ENCODE data around the gene NRXN3.

Gene NRXN3

GRCh38 chr14:79721399-79722084, 1551.4 kb downstream of the NRXN3 start:
- no peak overlapping the region for H3K4me3 ChIP-seq (ENCODE audit: low read length)
- H3K36me3 ChIP-seq (ENCODE audit: insufficient read depth, low read depth, low read length) = no peaks in the 10 kb centered on the region
- H3K27ac ChIP-seq (ENCODE audit: low read length) = no peak overlapping the region
- H3K4me1 ChIP-seq (ENCODE audit: insufficient read depth, low read length) = peaks cover 3% of the 10 kb centered on the region; the same call in 1 of the 2 replicates
- no peaks in the 10 kb centered on the region for H3K9me3 ChIP-seq (ENCODE audit: insufficient read depth, low read depth, low read length)
- H3K27me3 ChIP-seq (ENCODE audit: insufficient read depth, low read length) = no peaks in the 10 kb centered on the region
- H3K9ac ChIP-seq (ENCODE audit: low read depth, low read length) = no peak overlapping the region

DNA sequence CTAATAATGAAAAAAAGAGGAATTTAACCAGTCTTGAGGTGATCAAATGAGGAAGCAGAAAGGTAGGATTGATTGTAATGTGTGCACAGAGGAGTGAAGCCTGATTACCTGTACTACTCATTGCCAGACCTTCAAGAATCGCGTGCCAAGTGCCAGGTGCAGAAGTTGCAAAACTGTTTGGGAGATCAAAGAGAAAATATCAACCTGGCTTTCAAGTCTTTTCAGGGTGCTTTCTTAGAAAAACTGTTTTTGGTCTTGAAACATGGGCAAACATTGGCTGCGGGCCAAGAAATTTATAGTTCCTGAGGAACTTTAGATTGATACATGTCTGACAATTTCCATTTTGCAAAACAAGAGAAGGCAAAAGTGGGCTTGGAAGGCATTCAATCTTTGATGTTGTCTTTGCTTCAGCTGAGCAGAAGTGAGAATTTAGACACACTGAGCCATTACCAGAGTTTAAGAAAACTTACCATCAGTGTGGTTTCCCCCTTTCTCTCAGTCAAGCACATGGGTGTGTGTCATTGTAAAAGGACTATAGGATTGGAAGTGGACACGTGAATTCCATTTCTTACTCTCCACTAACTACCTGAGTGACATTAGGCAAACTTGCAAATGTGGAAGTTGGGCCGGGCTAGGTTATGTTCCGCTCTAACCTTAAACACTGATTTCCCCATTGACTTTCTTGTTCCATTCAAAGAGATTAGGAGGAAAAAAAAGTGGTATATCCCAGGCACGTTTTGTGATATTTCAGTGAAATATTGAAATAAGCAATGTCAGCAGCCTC, 1555.0 kb downstream of the NRXN3 start:
- Histone ChIP-seq H3K27me3 (ENCODE audit: insufficient read depth, low read length) (no peaks in the 10 kb centered on the region), H3K27ac (ENCODE audit: low read length) (no peak overlapping the region), H3K36me3 (ENCODE audit: insufficient read depth, low read depth, low read length) (no peaks in the 10 kb centered on the region), H3K9ac (ENCODE audit: low read depth, low read length) (no peak overlapping the region), H3K4me1 (ENCODE audit: insufficient read depth, low read length) (peaks cover 3% of the 10 kb centered on the region; the same call in 1 of the 2 replicates), H3K4me3 (ENCODE audit: low read length) (no peak overlapping the region), H3K9me3 (ENCODE audit: insufficient read depth, low read depth, low read length) (no peaks in the 10 kb centered on the region)

GRCh38 chr14:79727900-79728299, 1557.7 kb downstream of the NRXN3 start:
- no peaks in the 10 kb centered on the region for H3K27me3 ChIP-seq (ENCODE audit: insufficient read depth, low read length)
- no peak overlapping the region for H3K27ac ChIP-seq (ENCODE audit: low read length)
- H3K36me3 ChIP-seq (ENCODE audit: insufficient read depth, low read depth, low read length) = no peaks in the 10 kb centered on the region
- H3K9ac ChIP-seq (ENCODE audit: low read depth, low read length) = no peak overlapping the region
- no peaks in the 10 kb centered on the region for H3K4me1 ChIP-seq (ENCODE audit: insufficient read depth, low read length)
- no peak overlapping the region for H3K4me3 ChIP-seq (ENCODE audit: low read length)
- no peaks in the 10 kb centered on the region for H3K9me3 ChIP-seq (ENCODE audit: insufficient read depth, low read depth, low read length)

DNA sequence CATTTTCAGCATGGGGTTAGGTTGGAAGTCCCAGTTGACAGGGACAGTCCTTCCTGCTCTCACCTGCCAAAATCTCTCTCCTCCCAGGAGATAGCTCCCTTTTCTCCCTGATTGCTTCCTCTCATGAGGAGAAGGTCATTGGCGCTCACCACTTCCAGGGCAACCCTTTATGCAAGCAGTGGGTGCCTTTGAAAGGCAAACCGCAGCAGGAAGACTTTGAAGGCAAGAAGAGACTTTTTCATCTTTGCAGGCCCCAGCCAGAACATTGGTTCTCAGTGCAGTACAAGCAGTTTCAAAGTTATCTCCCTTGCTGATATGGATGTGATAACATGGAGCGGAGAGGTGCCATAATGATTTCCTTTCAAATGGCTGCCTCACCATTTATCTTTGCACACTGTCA, 1558.2 kb downstream of the NRXN3 start:
- Histone ChIP-seq H3K4me3 (ENCODE audit: low read length) (no peak overlapping the region), H3K36me3 (ENCODE audit: insufficient read depth, low read depth, low read length) (no peaks in the 10 kb centered on the region), H3K9me3 (ENCODE audit: insufficient read depth, low read depth, low read length) (no peaks in the 10 kb centered on the region), H3K27me3 (ENCODE audit: insufficient read depth, low read length) (no peaks in the 10 kb centered on the region), H3K4me1 (ENCODE audit: insufficient read depth, low read length) (no peaks in the 10 kb centered on the region), H3K27ac (ENCODE audit: low read length) (no peak overlapping the region), H3K9ac (ENCODE audit: low read depth, low read length) (no peak overlapping the region)

GRCh38 chr14:79729731-79730130, 1559.6 kb downstream of the NRXN3 start:
- H3K27ac ChIP-seq (ENCODE audit: low read length) = no peak overlapping the region
- H3K27me3 ChIP-seq (ENCODE audit: insufficient read depth, low read length) = no peaks in the 10 kb centered on the region
- H3K36me3 ChIP-seq (ENCODE audit: insufficient read depth, low read depth, low read length) = no peaks in the 10 kb centered on the region
- H3K4me3 ChIP-seq (ENCODE audit: low read length) = no peak overlapping the region
- H3K9me3 ChIP-seq (ENCODE audit: insufficient read depth, low read depth, low read length) = no peaks in the 10 kb centered on the region
- H3K4me1 ChIP-seq (ENCODE audit: insufficient read depth, low read length) = no peaks in the 10 kb centered on the region
- no peak overlapping the region for H3K9ac ChIP-seq (ENCODE audit: low read depth, low read length)

DNA sequence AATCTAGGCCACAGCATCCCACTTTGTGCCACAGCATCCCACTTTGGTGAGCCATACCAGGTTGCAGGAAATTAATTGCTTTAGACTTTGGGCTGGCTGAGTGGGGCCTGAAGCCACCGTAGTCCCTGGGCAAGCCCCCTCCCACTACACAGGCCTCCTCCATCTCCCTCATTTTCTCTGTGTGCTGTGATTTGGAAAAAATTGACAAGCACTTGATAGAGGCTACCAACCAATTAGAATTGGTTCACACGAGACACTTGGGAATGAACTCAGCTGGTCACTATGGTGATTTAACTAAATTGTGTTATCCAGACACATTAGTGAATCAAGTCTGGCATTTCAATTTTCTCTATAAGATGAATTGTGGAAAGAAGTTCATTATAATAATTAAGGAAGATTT, 1560.0 kb downstream of the NRXN3 start:
- peaks cover under 1% of the 10 kb centered on the region for H3K9me3 ChIP-seq (ENCODE audit: insufficient read depth, low read depth, low read length)
- H3K27me3 ChIP-seq (ENCODE audit: insufficient read depth, low read length) = no peaks in the 10 kb centered on the region
- H3K36me3 ChIP-seq (ENCODE audit: insufficient read depth, low read depth, low read length) = no peaks in the 10 kb centered on the region
- H3K4me3 ChIP-seq (ENCODE audit: low read length) = no peak overlapping the region
- H3K4me1 ChIP-seq (ENCODE audit: insufficient read depth, low read length) = no peaks in the 10 kb centered on the region
- H3K27ac ChIP-seq (ENCODE audit: low read length) = no peak overlapping the region
- H3K9ac ChIP-seq (ENCODE audit: low read depth, low read length) = no peak overlapping the region

DNA sequence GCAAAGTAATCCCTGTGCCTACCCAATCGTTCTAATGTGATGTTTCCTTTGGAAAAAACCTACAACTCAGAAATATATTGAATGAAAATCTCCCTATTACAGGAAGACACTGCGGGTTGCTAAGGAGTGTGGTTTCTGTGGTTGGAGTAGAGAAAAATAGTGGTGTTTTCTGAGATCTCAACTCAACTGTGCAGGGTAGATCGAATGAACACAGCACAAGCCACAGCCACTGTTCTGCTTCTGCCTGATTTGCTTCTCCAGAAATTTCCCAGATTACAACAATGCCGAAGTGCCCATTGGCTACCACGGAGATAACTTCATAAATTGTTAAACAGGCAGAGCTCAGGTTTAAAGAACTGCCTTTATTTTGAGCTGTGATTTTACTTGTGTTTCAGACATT, 1560.8 kb downstream of the NRXN3 start:
- Histone ChIP-seq H3K9ac (ENCODE audit: low read depth, low read length) (no peak overlapping the region), H3K36me3 (ENCODE audit: insufficient read depth, low read depth, low read length) (no peaks in the 10 kb centered on the region), H3K9me3 (ENCODE audit: insufficient read depth, low read depth, low read length) (peaks cover 8% of the 10 kb centered on the region), H3K27me3 (ENCODE audit: insufficient read depth, low read length) (no peaks in the 10 kb centered on the region), H3K4me1 (ENCODE audit: insufficient read depth, low read length) (no peaks in the 10 kb centered on the region), H3K27ac (ENCODE audit: low read length) (no peak overlapping the region), H3K4me3 (ENCODE audit: low read length) (no peak overlapping the region)

DNA sequence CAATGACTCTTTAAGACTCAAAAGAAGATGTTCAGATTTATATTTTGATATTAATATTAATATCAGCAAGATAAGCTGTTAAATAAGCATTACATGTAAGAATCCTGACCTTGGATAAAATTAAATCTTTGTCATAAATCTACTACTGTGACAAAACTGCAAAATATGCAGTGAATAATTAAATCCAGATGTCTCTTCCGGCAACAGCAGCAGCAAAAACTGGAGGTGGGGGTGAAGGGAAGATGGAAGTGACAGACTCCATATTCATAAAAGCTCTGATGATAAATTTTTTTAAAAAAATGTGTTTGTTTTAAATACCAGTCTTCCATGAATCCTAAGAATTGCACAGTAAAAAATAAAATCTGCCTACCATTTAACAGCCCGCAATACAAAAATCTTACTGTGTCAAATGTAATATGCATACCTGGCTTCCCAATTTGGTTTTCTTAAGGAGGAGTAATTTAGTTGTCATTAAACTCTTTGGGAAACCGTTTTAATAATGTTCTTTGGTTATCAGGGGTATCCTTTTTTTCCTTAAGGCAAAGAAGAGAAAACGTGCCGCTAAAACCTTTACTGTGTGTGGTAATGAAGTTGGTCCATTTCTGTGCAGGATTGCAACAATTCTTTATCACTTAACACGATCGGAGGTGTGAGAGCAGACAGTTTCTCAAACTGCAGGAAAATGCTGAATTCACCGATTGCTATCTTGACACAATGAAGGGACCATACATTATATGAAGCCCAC, 1562.9 kb downstream of the NRXN3 start:
- H3K36me3 ChIP-seq (ENCODE audit: insufficient read depth, low read depth, low read length) = no peaks in the 10 kb centered on the region
- H3K4me3 ChIP-seq (ENCODE audit: low read length) = no peak overlapping the region
- no peaks in the 10 kb centered on the region for H3K4me1 ChIP-seq (ENCODE audit: insufficient read depth, low read length)
- peaks cover 30% of the 10 kb centered on the region for H3K9me3 ChIP-seq (ENCODE audit: insufficient read depth, low read depth, low read length)
- H3K27me3 ChIP-seq (ENCODE audit: insufficient read depth, low read length) = no peaks in the 10 kb centered on the region
- no peak overlapping the region for H3K27ac ChIP-seq (ENCODE audit: low read length)
- no peak overlapping the region for H3K9ac ChIP-seq (ENCODE audit: low read depth, low read length)

GRCh38 chr14:79734151-79734550, 1564.0 kb downstream of the NRXN3 start:
- Histone ChIP-seq H3K9ac (ENCODE audit: low read depth, low read length) (no peak overlapping the region), H3K36me3 (ENCODE audit: insufficient read depth, low read depth, low read length) (no peaks in the 10 kb centered on the region)

DNA sequence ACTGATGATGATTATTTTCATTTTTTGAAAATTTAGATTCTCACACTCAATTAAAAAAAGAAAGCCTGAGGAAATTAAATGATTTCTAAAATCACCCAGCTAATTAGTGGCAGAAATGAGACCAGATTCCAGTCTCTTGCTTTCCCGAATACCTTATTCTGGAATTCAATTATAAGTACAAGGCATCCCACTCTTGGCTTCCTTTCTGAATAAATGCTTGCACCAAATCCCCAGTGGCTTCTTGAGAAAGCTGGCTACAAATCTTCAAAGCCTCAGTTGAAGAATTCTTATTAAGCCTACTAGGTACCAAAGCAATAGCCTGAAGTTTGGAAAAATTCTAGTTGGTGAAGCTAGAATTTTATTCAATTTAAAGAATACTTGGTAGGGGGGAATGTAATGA, 1564.5 kb downstream of the NRXN3 start:
- Histone ChIP-seq H3K36me3 (ENCODE audit: insufficient read depth, low read depth, low read length) (no peaks in the 10 kb centered on the region), H3K27ac (ENCODE audit: low read length) (no peak overlapping the region), H3K9ac (ENCODE audit: low read depth, low read length) (no peak overlapping the region), H3K27me3 (ENCODE audit: insufficient read depth, low read length) (no peaks in the 10 kb centered on the region), H3K4me3 (ENCODE audit: low read length) (no peak overlapping the region), H3K4me1 (ENCODE audit: insufficient read depth, low read length) (no peaks in the 10 kb centered on the region), H3K9me3 (ENCODE audit: insufficient read depth, low read depth, low read length) (peaks cover 32% of the 10 kb centered on the region)

More at GRCh38 chr14:79734151-79734550, 1564.0 kb downstream of the NRXN3 start:
- Histone ChIP-seq H3K27ac (ENCODE audit: low read length) (no peak overlapping the region), H3K27me3 (ENCODE audit: insufficient read depth, low read length) (no peaks in the 10 kb centered on the region), H3K4me3 (ENCODE audit: low read length) (no peak overlapping the region), H3K4me1 (ENCODE audit: insufficient read depth, low read length) (no peaks in the 10 kb centered on the region), H3K9me3 (ENCODE audit: insufficient read depth, low read depth, low read length) (peaks cover 32% of the 10 kb centered on the region)

DNA sequence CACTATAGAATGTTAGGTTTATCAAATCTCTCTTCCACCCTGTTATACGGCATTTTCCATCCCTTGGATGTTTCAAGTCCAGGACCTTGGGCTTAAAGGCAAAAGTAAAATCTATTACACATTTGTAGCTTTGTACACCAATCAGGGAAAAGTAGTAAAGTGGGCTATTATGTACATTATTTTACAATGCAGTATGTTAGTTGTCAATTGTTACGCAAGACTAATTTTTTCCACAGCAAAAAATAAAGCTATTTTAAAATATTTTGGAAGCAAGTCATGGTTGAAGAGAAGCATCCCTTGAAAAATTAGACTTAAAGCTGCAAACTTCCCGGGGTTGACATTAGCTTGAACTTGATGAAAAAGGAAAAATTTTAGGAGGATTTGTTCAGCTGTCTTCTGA, 1564.9 kb downstream of the NRXN3 start:
- Histone ChIP-seq H3K4me3 (ENCODE audit: low read length) (no peak overlapping the region), H3K4me1 (ENCODE audit: insufficient read depth, low read length) (no peaks in the 10 kb centered on the region), H3K27ac (ENCODE audit: low read length) (no peak overlapping the region), H3K9me3 (ENCODE audit: insufficient read depth, low read depth, low read length) (peaks cover 32% of the 10 kb centered on the region), H3K9ac (ENCODE audit: low read depth, low read length) (no peak overlapping the region), H3K27me3 (ENCODE audit: insufficient read depth, low read length) (no peaks in the 10 kb centered on the region), H3K36me3 (ENCODE audit: insufficient read depth, low read depth, low read length) (no peaks in the 10 kb centered on the region)
